22Rv1 (cell line): Measurements from ENCODE around the gene XRCC4.

Source experiments
- ZFX ChIP-seq: fragments of 450-650 bp; IDR thresholded peaks from 2 replicates; pipeline ENCODE4 v1.6.1; 2017; ENCODE audit warnings: antibody characterized with exemption, borderline replicate concordance
- TF ChIP-seq, protein P1 (sequence below): fragments of 450-650 bp; IDR thresholded peaks from 2 replicates; pipeline ENCODE4 v1.5.1; 2017; ENCODE audit warnings: mild to moderate bottlenecking

DNA sequence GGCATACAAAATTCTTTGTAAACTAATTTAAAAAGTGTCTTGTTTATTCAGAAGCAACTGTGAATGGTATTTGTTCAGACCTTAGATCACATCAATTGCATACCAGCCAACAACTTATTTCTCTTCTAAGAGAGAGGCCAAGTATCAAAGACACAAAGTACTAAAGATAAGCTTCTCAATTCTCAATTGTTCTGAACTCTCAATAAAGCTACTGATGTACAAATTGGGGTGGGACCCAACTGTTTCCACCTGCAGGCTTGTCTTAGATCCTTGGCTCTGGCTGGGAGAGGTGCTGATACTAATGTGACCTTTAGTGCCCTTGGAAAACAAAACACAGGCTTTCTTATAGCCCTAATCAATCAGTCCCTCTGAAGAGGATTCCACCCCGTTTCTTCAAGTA is 22.1 kb downstream of the XRCC4 start:
- TF ChIP-seq, protein P1, sequence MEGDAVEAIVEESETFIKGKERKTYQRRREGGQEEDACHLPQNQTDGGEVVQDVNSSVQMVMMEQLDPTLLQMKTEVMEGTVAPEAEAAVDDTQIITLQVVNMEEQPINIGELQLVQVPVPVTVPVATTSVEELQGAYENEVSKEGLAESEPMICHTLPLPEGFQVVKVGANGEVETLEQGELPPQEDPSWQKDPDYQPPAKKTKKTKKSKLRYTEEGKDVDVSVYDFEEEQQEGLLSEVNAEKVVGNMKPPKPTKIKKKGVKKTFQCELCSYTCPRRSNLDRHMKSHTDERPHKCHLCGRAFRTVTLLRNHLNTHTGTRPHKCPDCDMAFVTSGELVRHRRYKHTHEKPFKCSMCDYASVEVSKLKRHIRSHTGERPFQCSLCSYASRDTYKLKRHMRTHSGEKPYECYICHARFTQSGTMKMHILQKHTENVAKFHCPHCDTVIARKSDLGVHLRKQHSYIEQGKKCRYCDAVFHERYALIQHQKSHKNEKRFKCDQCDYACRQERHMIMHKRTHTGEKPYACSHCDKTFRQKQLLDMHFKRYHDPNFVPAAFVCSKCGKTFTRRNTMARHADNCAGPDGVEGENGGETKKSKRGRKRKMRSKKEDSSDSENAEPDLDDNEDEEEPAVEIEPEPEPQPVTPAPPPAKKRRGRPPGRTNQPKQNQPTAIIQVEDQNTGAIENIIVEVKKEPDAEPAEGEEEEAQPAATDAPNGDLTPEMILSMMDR: no peak
- TF ChIP-seq ZFX: no peak
